Fibroblast of pulmonary artery (primary cell): ENCODE data around the gene ARHGEF6.
A peak's percentile ranks its signal among the peaks of the same experiment; 100 is the strongest.
"Not testable (repeated sequence)": the region's sequence is repeated elsewhere in the genome, so short reads cannot be mapped to it uniquely, and the experiment has no call there.

Experiments
- DNase-seq: peaks from one replicate; pipeline ENCODE4 v3.0.0-alpha.2; 2010; ENCODE audit warnings: low read depth
- H3K4me3 ChIP-seq: replicated peaks from 2 replicates; pipeline ENCODE4 v1.5.1; 2011; ENCODE audit warnings: low read depth, mild to moderate bottlenecking, control low read depth, low read length, moderate library complexity
- CTCF ChIP-seq: IDR thresholded peaks from 2 replicates; pipeline ENCODE4 v1.5.1; 2011; ENCODE audit warnings: mild to moderate bottlenecking, control low read depth, low read length, inconsistent platforms; ENCODE audit errors: missing control alignments

Gene ARHGEF6

GRCh38 chrX:136822337-136823095, 41.8 kb upstream of the ARHGEF6 start:
- DNase-seq: no peak
- no peak for TF ChIP-seq CTCF
- H3K4me3 ChIP-seq: no peak overlapping the region

GRCh38 chrX:136819756-136820155, 39.0 kb upstream of the ARHGEF6 start:
- not testable (repeated sequence) for H3K4me3 ChIP-seq, DNase-seq

GRCh38 chrX:136819031-136819703, 38.4 kb upstream of the ARHGEF6 start:
- no peak overlapping the region for H3K4me3 ChIP-seq
- DNase-seq: no peak
- no peak for TF ChIP-seq CTCF

GRCh38 chrX:136816975-136817374, 36.2 kb upstream of the ARHGEF6 start:
- peak; percentile 30 for DNase-seq
- H3K4me3 ChIP-seq: no peak overlapping the region
- TF ChIP-seq CTCF: no peak

- H3K4me3 ChIP-seq: no peak overlapping the region
- TF ChIP-seq CTCF: no peak
- no peak for DNase-seq
Observed at GRCh38 chrX:136814847-136815750, 34.4 kb upstream of the ARHGEF6 start.

- no peak overlapping the region for H3K4me3 ChIP-seq
- no peak for TF ChIP-seq CTCF
- peak; percentile 31 for DNase-seq
Observed at GRCh38 chrX:136812286-136812685, 31.6 kb upstream of the ARHGEF6 start.

- TF ChIP-seq CTCF: no peak
Observed at GRCh38 chrX:136810493-136810892, 29.8 kb upstream of the ARHGEF6 start.

More at GRCh38 chrX:136810493-136810892, 29.8 kb upstream of the ARHGEF6 start:
- no peak overlapping the region for H3K4me3 ChIP-seq
- no peak for DNase-seq
